HG02623 (cell line): Measurements from ENCODE around the gene DAG1.

ENCODE experiments used
- ATAC-seq: cut with Tn5 transposase; IDR thresholded peaks from one replicate; pipeline ENCODE4 v1.9.1; 2021; ENCODE audit warnings: moderate library complexity; ENCODE audit not compliant: unreplicated experiment

DAG1 gene

DNA sequence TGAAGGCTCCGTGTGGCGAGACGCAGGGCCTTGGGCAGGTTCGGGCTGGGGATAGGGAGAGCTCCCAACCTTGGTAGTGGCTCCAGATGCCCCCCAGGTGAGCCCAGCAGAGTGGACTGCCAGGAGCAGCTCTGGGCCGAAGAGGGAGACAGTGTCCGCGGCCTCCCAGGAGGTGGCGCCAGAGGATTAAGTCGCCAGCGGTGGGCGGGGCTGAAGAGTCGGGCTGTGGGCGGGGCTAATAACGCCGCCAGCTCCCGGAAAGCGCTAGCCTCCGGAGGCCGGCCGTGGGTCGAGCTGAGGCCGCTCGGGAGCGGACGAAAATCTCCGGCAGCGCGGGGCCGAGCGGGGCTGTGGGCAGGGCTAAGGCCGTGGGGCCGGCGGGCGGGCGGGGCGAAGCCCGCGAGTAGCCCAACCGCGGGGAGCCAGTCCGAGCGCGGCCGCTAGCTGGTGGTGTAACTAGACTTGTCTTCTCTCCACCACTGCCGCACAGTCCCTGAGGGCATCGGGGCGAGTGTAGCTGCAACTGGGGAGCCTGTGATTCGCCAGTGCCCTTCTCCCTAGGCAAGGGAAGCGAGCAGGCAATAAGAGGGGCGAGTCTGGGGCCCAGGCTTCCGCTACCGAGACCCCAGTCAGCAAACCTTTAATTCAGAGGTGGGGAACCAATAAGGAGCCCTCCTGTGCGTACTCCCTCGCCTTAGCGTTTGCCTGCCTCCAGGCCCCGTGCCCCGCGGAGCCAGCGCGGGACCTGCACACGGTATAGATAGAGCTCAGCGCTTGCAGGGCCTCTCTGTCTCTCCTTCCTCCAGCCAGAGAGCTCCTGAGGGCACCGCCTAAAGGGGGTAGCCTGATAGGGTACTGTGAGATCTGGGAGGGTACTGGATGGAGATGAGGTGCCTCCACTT is 69.8 kb downstream of the DAG1 start:
- ATAC-seq: peak; percentile 88

DNA sequence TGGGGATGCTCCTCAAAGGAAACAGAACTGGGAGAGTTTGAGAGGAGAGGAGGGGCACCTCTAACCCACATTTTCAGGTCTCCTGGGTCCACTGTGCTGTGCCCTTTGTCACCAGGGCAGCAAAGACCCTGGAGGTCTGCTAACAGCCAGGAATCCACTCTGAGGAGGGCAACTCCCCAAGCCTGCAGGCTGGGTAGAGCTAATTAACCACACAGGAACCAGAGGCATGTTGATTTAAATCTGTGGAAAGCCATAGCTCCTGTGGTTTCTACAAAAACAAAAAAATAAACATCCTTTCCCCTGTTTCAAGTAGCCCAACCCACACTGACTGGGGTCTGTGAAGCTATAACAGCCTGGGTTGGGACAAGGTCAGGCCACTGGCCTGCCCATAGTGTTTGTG is 82.0 kb downstream of the DAG1 start:
- no peak for ATAC-seq

DNA sequence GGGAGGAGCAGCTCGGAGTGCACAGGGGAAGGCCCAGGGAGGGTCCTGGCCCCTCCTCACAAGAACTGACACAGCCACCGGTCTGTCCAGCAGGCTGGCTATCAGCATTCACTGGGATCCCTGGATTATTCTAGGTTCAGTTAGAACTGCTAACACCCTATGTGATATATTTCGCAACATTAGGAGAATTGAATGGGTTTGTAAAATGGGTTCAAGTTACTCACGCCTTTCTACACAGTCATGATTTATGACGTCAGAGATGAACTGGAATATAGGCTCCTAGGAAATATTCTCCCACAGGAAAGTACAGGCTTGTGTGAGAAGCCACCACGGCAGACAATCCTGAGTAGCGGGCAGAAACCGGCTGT is 83.2 kb downstream of the DAG1 start:
- ATAC-seq: no peak

DNA sequence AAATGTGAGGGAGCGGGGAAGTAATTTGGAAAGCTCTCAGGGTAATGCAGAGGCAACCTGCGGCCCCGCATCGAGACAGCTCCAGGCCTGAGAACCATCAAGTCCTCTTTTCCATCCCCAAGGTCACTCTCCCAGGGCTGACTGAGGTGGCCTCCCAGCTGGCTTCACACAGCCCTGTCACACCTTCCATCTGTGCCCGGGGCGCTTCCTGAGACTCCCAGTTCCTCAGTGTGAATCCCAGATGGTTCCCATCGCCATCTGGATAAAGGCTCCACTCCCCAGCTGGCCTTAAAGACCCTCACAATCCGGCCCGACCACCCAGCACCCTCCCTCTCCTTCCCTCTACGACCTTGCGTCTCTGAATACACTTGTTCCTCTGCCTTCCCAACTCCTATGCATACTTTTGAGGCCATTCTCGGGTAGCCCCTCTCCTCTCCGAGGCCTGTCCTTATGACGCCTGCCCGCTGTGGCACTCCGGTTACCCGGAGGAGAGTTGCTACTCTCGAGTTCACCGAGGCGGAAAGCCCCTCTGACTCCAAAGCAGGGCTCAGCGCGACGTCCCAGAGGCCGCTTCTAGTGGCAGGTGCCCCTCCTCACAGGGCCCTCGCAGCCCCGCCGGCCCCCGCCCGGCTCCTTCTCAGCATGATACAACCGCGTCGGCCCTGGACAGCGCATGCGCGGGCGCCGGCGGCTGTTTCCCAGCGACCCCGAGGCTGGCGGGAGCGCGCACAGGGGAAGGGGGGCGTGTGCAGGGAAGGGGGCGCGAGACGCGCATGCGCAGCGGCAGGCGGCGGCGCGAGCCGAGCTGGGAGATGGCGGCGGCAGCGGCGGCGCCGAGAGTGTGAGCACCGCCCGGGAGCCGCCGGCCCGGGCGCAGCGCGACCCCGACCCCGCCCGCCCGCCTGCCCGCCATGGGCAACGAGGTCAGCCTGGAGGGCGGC is 83.9 kb downstream of the DAG1 start, which contains the start of gene BSN:
Gene BSN (plus strand): TSS at position 786 of the 941 bp plus-strand sequence. CDS start 126 bp downstream, at position 912.
- peak; percentile 71 for ATAC-seq

DNA sequence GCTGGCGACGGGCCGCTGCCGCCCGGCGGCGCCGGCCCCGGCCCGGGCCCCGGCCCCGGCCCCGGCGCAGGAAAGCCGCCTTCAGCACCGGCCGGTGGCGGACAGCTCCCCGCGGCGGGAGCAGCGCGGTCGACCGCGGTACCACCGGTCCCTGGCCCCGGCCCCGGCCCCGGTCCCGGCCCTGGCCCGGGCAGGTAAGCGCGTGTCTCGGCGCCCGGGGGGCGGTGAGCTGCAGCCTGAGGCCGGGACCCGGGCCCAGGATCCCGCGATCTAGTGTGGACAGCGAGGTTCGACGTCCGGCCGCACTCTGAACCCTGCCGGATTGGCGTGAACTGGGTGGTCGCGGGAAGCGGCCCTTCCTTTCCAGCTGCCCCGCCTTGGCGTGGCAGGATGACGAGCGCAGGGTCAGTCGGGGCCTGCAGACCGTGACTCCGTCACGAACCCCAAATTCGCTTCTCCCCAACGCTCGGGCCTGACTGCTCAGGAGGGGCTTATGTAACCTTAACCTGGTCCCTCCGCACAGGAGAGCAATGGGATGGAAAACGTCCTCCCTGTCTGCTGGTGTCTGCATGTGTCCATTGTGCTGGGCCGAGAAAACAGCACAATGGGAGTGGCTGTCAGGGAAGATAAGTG is 84.7 kb downstream of the DAG1 start:
- ATAC-seq: no peak

GRCh38 chr3:49556500-49557275 is 86.6 kb downstream of the DAG1 start:
- ATAC-seq: no peak

GRCh38 chr3:49563040-49563578 is 93.0 kb downstream of the DAG1 start:
- ATAC-seq: no peak

GRCh38 chr3:49563766-49564165 is 93.7 kb downstream of the DAG1 start:
- no peak for ATAC-seq

- ATAC-seq: no peak
Measured at GRCh38 chr3:49566312-49566711, 96.2 kb downstream of the DAG1 start.

GRCh38 chr3:49567406-49567805 is 97.3 kb downstream of the DAG1 start:
- ATAC-seq: no peak

GRCh38 chr3:49568965-49569364 is 98.9 kb downstream of the DAG1 start:
- no peak for ATAC-seq

DNA sequence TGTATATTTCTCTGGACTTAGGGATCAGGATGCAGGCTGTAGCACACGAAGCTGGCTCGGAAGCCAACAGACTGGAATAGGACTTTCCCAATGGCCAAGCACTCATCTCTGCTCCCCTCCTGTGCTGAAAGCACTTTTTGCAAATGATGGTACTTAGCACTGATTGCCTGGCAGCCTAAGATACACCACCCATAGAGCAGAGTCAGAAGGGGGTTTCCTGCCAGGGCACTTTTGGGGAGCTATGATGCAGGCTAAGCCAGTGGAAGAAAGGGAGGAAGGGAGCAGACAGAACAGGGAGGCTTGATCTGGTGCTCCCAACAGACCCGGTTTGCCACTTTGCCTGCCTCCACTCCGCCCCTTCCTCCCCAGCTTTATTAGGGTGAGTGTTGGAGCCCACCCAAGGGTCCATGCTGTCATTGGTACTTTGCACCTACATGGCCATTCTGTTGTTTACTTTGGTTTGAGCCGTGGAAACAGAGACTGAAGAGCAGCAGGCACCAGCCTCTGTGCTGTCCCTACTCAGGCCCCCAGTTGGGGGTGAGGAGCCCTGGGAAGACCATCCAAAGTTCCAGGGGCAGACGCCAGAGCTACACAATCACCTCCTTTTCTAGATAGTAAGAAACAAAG is 100.1 kb downstream of the DAG1 start:
- no peak for ATAC-seq

- ATAC-seq: no peak
Measured at GRCh38 chr3:49582177-49582576, 112.1 kb downstream of the DAG1 start.
